ENCODE data around the gene ADARB2.

- TF ChIP-seq CTCF (IDR thresholded peaks at IDR 0.05) (no peak), POLR2AphosphoS5 (IDR thresholded peaks at IDR 0.05) (no peak), POLR2A (IDR thresholded peaks at IDR 0.05) (no peak)
Observed at GRCh38 chr10:1589257-1589656, 148.1 kb downstream of the ADARB2 start.
